IMR-90 (cell line): ENCODE data around the gene PCED1B. TPM values are rescaled to one million over a fixed set of nuclear protein-coding genes. Genes with fewer than 3 reads are reported as not detected.

Source experiments
- ATAC-seq: fragments of 200-7000 bp; cut with Tn5 transposase; 2 replicates; pipeline ENCODE4 v1.9.1; 2020; ENCODE audit warnings: low read depth, mild to moderate bottlenecking, moderate library complexity
- BruUV-seq: library from RNA; stranded (reverse); fragments of 400-500 nt; replicated peaks from 2 replicates; lab custom pipeline; 2021; lab: Mats Ljungman, UMichigan
- CTCF ChIA-PET: fragments of 300-600 bp; formaldehyde crosslinking; extraction: SDS; loops from one replicate; lab custom pipeline; 2021; ENCODE audit warnings: antibody characterized with exemption; lab: Yijun Ruan, JAX
- POLR2A ChIA-PET: fragments of 300-600 bp; sonication (Branson Sonifier 250); formaldehyde crosslinking; loops from one replicate; lab custom pipeline; 2022; ENCODE audit warnings: antibody characterized with exemption; ENCODE audit not compliant: unreplicated experiment; lab: Charles Lee
- DNase-seq: peaks from one replicate; pipeline ENCODE4 v3.0.0; 2013
- H2AFZ ChIP-seq: replicated peaks from 2 replicates; pipeline ENCODE3; 2013; ENCODE audit warnings: low read length, mild to moderate bottlenecking; ENCODE audit not compliant: poor library complexity
- H2AK5ac ChIP-seq: 2 replicates; pipeline ENCODE4 v1.6.1; 2013; ENCODE audit warnings: low read depth, low read length, inconsistent platforms
- H2AK9ac ChIP-seq: replicated peaks from 2 replicates; pipeline ENCODE3; 2013; ENCODE audit warnings: mild to moderate bottlenecking, low read depth, low read length, moderate library complexity; ENCODE audit not compliant: poor library complexity
- H2BK120ac ChIP-seq: 2 replicates; pipeline ENCODE4 v1.6.1; 2013; ENCODE audit warnings: low read depth, low read length, inconsistent platforms
- H2BK15ac ChIP-seq: 3 replicates; pipeline ENCODE4 v1.6.1; 2013; ENCODE audit warnings: low read depth, low read length, inconsistent platforms
- H2BK20ac ChIP-seq: 2 replicates; pipeline ENCODE4 v1.6.1; 2013; ENCODE audit warnings: low read depth, mild to moderate bottlenecking, inconsistent platforms, low read length, moderate library complexity
- H2BK5ac ChIP-seq: 2 replicates; pipeline ENCODE4 v1.6.1; 2013; ENCODE audit warnings: mild to moderate bottlenecking, low read depth, low read length, inconsistent platforms; ENCODE audit not compliant: poor library complexity, severe bottlenecking
- H3K14ac ChIP-seq: replicated peaks from 2 replicates; pipeline ENCODE4 v1.6.1; 2013; ENCODE audit warnings: low read depth, low read length, inconsistent platforms
- H3K18ac ChIP-seq: 2 replicates; pipeline ENCODE4 v1.6.1; 2013; ENCODE audit warnings: low read depth, low read length, control low read depth
- H3K23ac ChIP-seq: 2 replicates; pipeline ENCODE4 v1.6.1; 2013; ENCODE audit warnings: low read depth, low read length, inconsistent platforms
- H3K27ac ChIP-seq: 2 replicates; pipeline ENCODE4 v1.5.1; 2013; ENCODE audit warnings: mild to moderate bottlenecking, control low read depth, low read length; ENCODE audit not compliant: insufficient read depth
- H3K27me3 ChIP-seq: 2 replicates; pipeline ENCODE4 v1.6.1; 2013; ENCODE audit warnings: low read length; ENCODE audit not compliant: control insufficient read depth, insufficient read depth
- H3K36me3 ChIP-seq: 2 replicates; pipeline ENCODE4 v1.6.1; 2013; ENCODE audit warnings: low read length, mixed read lengths; ENCODE audit not compliant: control insufficient read depth, insufficient read depth
- H3K4ac ChIP-seq: 2 replicates; pipeline ENCODE4 v1.6.1; 2013; ENCODE audit warnings: low read depth, low read length, inconsistent platforms
- H3K4me1 ChIP-seq: 2 replicates; pipeline ENCODE4 v1.6.1; 2013; ENCODE audit warnings: low read length, mixed read lengths; ENCODE audit not compliant: control insufficient read depth, insufficient read depth
- H3K4me2 ChIP-seq: 2 replicates; pipeline ENCODE4 v1.6.1; 2013; ENCODE audit warnings: low read depth, mild to moderate bottlenecking, control low read depth, low read length, moderate library complexity
- H3K4me3 ChIP-seq: 2 replicates; pipeline ENCODE4 v1.5.1; 2013; ENCODE audit warnings: low read depth, mild to moderate bottlenecking, control low read depth, low read length, moderate library complexity; ENCODE audit not compliant: insufficient read depth
- H3K56ac ChIP-seq: 2 replicates; pipeline ENCODE4 v1.6.1; 2013; ENCODE audit warnings: low read length, inconsistent platforms; ENCODE audit not compliant: insufficient read depth; ENCODE audit errors: extremely low read depth
- H3K79me1 ChIP-seq, 2 experiments: 2 replicates each; pipeline ENCODE4 v1.6.1; 2013; ENCODE audit warnings: low read length in 2 of 2, inconsistent platforms in 1 of 2, low read depth in 1 of 2
- H3K9ac ChIP-seq: 2 replicates; pipeline ENCODE4 v1.6.1; 2013; ENCODE audit warnings: low read depth, low read length, control low read depth
- H3K9me1 ChIP-seq: 2 replicates; pipeline ENCODE4 v1.6.1; 2013; ENCODE audit warnings: low read length, inconsistent platforms; ENCODE audit not compliant: insufficient read depth
- H3K9me3 ChIP-seq: 2 replicates; pipeline ENCODE4 v1.6.1; 2013; ENCODE audit warnings: low read length; ENCODE audit not compliant: control insufficient read depth, insufficient read depth
- H4K20me1 ChIP-seq: 2 replicates; pipeline ENCODE4 v1.6.1; 2013; ENCODE audit warnings: low read length, inconsistent platforms; ENCODE audit not compliant: insufficient read depth
- H4K5ac ChIP-seq: 2 replicates; pipeline ENCODE4 v1.6.1; 2013; ENCODE audit warnings: mild to moderate bottlenecking, low read depth, low read length, control low read depth
- H4K8ac ChIP-seq, 2 experiments: 2 replicates each; pipeline ENCODE4 v1.6.1; 2013; ENCODE audit warnings: low read depth in 2 of 2, low read length in 2 of 2, control low read depth in 1 of 2, inconsistent platforms in 1 of 2
- H4K91ac ChIP-seq: 2 replicates; pipeline ENCODE4 v1.6.1; 2013; ENCODE audit warnings: low read depth, low read length, inconsistent platforms; ENCODE audit not compliant: insufficient read depth
- MAFK ChIP-seq: IDR thresholded peaks from 2 replicates; pipeline ENCODE4 v1.6.1; 2012; ENCODE audit warnings: low read depth, low read length, improper control_type of control experiment
- SMC3 ChIP-seq: fragments of 150-350 bp; IDR thresholded peaks from 2 replicates; pipeline ENCODE4 v1.6.1; 2016; ENCODE audit warnings: low read depth, mild to moderate bottlenecking, antibody characterized with exemption, low read length, moderate library complexity
- WGBS, 2 experiments: methylation state at CpG; one replicate each; pipeline versions ENCODE4 v1.1.5 to v1.1.7; 2013; ENCODE audit warnings: missing lambda C conversion rate in 2 of 2; ENCODE audit not compliant: insufficient read length in 1 of 2; ENCODE audit errors: extremely low coverage in 2 of 2; 5-methylcytosine and 5-hydroxymethylcytosine counted together
- dilution Hi-C: fragments of 300-500 bp; cut with HindIII; formaldehyde crosslinking; loops from one replicate; pipeline ENCODE4 v1.14.3; 2018; ENCODE audit warnings: low sequenced_read_pairs; ENCODE audit not compliant: unreplicated experiment
- in situ Hi-C: fragments of 300-500 bp; cut with MboI; formaldehyde crosslinking; loops from 3 replicates; pipeline ENCODE4 v1.14.3; 2019; ENCODE audit warnings: low sequenced_read_pairs, inconsistent platforms, mixed read lengths
- intact Hi-C: fragments of 100-400 bp; cut with micrococcal nuclease; formaldehyde crosslinking; loops from 2 replicates; pipeline ENCODE4 v1.10.0; 2022
- polyA plus RNA-seq, 3 experiments: library from polyadenylated mRNA; depleted of rRNA; stranded (reverse); fragments of >200 nt; gene quantifications; 2 replicates each; pipeline ENCODE4 v1.2.3, GENCODE V29; 2012; ENCODE audit warnings: low replicate concordance in 1 of 3
- total RNA-seq: library from RNA; depleted of rRNA; stranded (reverse); fragments of >200 nt; gene quantifications from 2 replicates; pipeline ENCODE4 v1.2.3, GENCODE V29; 2012
- TF ChIP-seq, protein P1 (sequence below): conservative IDR thresholded peaks from 2 replicates; pipeline ENCODE4 v1.5.1; 2012; ENCODE audit warnings: mild to moderate bottlenecking, low read depth, low read length, improper control_type of control experiment

PCED1B gene
- total and polyA plus RNA-seq, 2 of the 4 experiments (the other 2 are of a cell fraction) = 0.36 to 2.6 TPM

DNA sequence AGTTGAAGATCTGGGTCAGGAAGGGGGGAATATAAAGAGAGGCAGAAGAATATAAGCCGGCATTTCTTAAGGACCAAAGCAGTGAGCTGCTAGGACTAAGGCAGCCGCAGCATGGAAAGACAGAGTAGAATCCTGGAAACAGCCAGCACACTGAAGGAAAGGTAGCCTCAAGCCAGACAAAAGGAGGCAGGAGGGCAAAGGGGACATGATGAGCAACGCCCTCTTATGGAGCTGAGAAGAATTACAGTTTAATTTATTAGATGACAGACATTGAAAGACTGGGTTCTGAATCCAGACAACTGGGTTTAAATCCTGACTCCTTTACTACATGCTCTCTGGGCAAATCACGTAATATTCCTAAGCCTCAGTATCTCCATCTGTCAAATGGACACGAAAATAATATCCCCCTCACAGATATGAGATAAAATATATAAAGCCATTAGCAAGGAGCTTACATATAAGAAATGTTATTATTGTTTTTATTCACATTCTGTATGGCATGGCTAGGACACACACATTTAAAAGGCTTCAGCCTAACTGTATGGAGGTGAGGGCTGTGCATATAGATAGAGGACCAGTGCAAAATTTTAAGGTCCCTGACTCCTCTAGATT, 8.1 kb upstream of the PCED1B start:
- intact Hi-C loops (no loop called here), dilution Hi-C loops (no loop called here), in situ Hi-C loops (loop anchor here (10.0 kb wide), 1 partner anchor 323 kb away; no protein-coding TSS in a partner anchor)
- no peak overlapping the region for H3K4me2 ChIP-seq
- H3K36me3 ChIP-seq = no peaks in the 10 kb centered on the region
- H2BK15ac ChIP-seq = no peak overlapping the region
- DNase-seq (no peak), ATAC-seq (no peak)
- H3K4me1 ChIP-seq = no peaks in the 10 kb centered on the region
- no peak overlapping the region for H2AK5ac ChIP-seq
- peaks cover 3% of the 10 kb centered on the region; the same call in 1 of the 2 replicates for H3K9me1 ChIP-seq
- no peak overlapping the region for H2BK20ac ChIP-seq
- ChIA-PET POLR2A (no interaction called here), CTCF (interaction anchor here (1.1 to 2.6 kb wide), 3 partner anchors 8 to 213 kb away, joined by 3 to 8 read pairs (median 3); partner anchors contain the start of genes AMIGO2 and PCED1B)
- no TSS peak for BruUV-seq
- no peak overlapping the region for H3K56ac ChIP-seq
- H4K91ac ChIP-seq = no peak overlapping the region
- no peak overlapping the region for H4K5ac ChIP-seq
- no peak for TF ChIP-seq MAFK
- TF ChIP-seq SMC3 = peak; percentile 13; the same call in 1 of the 2 replicates
- TF ChIP-seq, protein P1, sequence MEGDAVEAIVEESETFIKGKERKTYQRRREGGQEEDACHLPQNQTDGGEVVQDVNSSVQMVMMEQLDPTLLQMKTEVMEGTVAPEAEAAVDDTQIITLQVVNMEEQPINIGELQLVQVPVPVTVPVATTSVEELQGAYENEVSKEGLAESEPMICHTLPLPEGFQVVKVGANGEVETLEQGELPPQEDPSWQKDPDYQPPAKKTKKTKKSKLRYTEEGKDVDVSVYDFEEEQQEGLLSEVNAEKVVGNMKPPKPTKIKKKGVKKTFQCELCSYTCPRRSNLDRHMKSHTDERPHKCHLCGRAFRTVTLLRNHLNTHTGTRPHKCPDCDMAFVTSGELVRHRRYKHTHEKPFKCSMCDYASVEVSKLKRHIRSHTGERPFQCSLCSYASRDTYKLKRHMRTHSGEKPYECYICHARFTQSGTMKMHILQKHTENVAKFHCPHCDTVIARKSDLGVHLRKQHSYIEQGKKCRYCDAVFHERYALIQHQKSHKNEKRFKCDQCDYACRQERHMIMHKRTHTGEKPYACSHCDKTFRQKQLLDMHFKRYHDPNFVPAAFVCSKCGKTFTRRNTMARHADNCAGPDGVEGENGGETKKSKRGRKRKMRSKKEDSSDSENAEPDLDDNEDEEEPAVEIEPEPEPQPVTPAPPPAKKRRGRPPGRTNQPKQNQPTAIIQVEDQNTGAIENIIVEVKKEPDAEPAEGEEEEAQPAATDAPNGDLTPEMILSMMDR = peak; percentile 36
- no peak overlapping the region for H3K18ac ChIP-seq
- no peaks in the 10 kb centered on the region for H4K20me1 ChIP-seq
- H3K9me3 ChIP-seq = no peaks in the 10 kb centered on the region
- no peak overlapping the region for H2BK120ac ChIP-seq
- H2AFZ ChIP-seq = no peak overlapping the region
- no peak overlapping the region for H3K4ac ChIP-seq
- no peak overlapping the region for H4K8ac ChIP-seq
- H3K23ac ChIP-seq = no peak overlapping the region
- H3K79me1 ChIP-seq = peaks cover 0 to 16% of the 10 kb centered on the region in 2 experiments; a peak in 2 of 4 replicates
- H3K27ac ChIP-seq = no peak overlapping the region
- H2BK5ac ChIP-seq = no peak overlapping the region
- 86% methylated on average over 2 of the region's 5 CpGs; no CpG with 5 or more reads in 1 of the 2 experiments for WGBS, 2 experiments
- no peaks in the 10 kb centered on the region for H3K27me3 ChIP-seq
- no peak overlapping the region for H3K9ac ChIP-seq
- no peak overlapping the region for H3K14ac ChIP-seq
- no peak overlapping the region for H2AK9ac ChIP-seq
- no peak overlapping the region for H3K4me3 ChIP-seq
